Stimulated activated CD4-positive, alpha-beta T cell treated with anti-CD3 and anti-CD28 coated beads, Interleukin-12 subunit alpha, Interleukin-12 subunit beta, amount 100 ng/mL, for 48 hours (primary cell): ENCODE data around the gene SMAD6.

Experiments
- DNase-seq, 3 donors: peaks; one replicate each; pipeline ENCODE4 v3.0.0-alpha.2; 2020; ENCODE audit warnings: low read depth in 2 of 3, low spot score in 1 of 3

Gene SMAD6

DNA sequence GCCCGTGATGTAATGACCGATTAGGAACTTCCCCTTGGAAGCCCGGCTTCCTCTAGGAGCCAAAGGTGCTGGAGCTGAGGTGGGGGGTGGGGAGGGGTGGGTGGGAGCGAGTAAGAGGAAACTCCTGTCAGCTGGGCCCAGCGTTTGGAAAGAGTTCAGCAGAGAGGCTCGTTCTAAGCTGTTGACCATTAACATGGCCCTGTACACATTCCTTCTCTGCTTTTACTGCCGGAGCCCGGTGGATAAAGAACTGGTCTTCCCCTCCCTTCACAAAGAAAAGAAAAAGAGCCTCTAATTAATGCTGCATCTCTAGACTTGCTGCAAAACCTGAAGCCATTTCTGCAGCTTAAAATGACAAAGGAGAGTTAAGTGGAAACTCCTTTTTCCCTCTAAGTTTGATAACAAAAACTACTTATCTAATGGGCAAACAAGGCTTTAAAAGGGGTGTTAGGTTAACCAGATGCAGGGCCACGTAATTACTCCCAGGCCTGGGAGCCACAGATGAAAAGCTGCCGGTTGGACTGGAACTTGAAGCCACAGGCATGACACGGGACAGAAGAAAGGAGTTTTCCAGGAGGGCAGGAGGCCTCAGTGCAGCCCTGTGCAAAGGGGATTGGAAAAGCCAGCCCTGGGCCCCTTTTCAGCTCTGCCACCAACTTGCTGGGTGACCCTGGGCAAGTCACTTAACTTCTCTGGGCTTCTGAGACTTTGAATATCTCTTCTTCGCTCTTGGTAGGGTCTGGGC, 71.3 kb downstream of the SMAD6 start:
- no peak for DNase-seq

DNA sequence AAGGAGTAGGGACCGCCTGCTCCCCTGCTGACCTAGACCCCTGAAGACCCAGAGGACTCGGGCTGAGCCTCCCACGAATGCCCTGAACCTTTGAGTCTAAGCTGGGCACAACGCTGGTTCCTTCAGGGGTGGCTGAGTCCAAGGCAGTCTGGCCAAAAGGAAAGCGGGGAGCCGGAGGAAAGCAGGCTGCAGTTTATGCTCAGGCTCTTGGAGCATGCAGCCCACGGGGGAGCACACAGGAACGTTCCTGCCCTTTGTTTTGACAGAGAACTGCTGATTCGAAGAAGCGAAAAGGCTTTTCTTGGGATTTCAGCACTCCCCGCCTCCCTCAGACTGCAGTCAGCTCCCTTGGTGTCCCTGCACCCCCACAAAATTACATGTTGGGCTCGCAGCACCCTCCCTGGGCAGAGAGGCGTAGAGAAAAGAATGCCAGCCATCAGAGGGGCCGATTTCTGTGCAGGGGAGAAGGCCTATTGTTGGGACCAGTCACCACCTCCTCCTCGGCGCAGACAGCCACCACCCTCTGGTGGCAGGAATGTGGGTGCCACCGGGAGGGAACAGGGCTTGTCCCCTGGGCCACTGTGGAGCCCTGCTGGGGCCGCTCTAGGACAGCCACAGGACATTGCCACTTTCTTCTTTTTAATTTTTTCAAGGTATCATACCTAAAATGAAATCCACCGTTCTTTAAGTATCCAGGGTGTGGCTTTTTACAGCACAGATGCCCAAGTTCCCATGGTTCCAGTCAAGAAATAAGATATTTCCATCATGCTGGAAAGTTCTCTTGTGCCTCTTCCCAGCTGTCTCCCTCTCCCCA, 72.2 kb downstream of the SMAD6 start:
- DNase-seq = peak in 2 of 3 donors; percentile 20 to 27

DNA sequence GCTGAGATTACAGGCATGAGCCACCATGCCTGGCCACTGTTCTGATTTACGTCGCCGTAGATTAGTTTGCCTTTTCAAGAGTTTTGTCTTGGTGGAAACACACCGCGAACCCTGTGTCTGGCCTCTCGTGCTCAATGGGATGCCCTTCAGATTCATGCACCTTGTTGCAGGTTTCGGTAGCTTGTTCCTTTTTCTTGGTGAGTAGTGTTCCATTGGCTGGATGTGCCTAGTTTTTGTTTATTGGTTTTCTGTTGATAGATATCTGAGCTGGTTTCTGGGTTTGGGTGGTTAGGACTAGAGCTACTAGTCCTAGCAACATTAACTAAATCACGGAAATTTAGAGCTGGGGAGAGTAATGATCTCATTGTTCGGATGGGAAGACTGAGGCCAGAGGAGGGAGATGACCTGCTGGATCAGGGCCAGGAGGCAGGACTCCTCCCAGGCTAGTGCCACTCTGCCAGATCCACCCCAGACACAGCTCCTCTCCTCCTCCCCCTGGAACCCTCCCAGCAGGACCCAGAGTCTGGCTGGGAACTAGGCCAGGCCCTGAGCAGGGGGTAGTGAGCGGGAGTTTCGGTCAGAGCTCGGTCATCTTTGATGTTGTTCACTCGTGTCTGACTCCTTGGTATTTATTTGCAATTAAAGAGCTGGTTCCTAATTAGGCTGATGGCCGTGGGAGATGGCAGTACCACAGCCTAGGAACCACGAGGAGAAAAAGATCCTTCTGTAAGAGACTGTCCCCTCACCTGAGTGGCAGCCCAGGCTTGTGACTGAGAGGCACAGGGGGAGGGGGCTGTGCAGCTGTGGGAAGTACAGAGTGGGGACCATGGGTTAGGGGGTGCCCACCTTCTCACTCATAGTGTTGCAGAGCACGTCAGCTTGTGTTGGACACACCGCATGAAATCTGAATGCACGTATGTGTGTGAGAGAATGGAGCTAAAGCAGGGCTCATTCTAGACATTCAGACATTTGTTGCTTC, 73.4 kb downstream of the SMAD6 start:
- DNase-seq = no peak

DNA sequence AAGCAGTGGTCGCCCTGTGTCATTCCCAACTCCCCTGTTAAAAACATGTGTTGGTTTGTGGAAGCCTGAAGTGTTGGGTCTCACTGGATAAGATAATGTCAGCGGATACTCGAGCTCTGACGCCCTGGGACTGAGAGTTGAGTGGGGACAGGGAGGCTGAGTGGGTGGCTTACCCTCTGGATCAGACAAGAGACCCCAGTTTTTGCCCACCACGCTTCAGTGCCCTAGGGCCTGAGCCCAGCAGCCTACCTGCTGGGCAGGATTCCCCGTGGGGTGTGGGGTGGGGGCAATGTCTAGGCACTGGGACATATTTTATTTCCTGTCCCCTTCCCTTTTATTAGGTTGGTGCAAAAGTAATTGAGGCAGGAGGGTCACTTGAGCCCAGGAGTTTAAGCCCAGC, 75.0 kb downstream of the SMAD6 start:
- no peak for DNase-seq

DNA sequence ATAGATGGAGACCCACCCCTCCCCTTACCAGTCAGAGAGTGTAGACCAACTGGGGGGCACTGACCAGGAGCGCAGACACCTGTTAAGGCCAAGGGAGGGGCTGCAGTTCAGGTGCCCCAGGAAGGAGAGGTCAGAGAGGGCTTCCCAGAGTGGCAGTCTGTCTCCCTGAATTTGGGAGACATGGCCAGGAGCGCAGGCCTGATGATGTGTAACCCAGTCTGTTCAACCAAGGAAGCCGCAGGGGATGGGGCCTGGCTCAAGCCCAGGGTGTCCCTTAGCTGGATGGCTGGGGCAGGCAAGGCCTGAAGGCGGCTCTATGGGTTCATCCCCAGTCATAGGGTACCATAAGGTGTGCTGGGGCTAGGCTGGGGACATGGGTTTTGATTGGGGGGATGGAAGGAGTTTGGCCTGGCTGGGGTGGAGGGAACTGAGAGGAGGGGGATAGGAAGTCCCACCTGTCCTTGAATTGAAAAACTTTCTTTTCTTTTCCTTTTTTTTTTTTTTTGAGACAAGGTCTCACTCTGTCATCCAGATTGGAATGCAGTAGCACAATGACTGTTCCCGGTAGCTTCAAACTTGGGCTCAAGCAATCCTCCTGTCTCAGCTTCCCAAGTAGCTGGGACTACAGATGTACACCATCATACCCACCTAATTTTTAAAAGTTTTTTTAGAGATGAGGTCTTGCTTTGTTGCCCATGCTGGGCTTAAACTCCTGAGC, 75.7 kb downstream of the SMAD6 start:
- DNase-seq = no peak

DNA sequence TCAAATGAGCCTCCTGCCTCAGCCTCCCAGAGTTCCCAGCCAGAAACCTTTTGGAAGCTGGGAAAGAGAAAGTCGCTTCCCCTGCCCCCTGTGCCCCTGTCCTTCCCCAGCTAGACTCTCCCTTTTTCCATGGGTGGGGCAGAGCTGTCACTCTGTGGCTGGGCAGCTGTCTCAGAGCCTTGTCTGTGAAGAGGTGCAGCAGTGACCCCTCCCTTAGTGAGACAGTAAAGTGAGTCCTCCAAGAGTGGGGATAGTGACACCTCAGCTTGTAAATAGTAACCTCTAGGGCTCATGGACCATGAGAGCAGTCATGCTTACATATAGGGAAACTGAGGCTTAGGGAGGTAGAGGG, 76.3 kb downstream of the SMAD6 start:
- no peak for DNase-seq

DNA sequence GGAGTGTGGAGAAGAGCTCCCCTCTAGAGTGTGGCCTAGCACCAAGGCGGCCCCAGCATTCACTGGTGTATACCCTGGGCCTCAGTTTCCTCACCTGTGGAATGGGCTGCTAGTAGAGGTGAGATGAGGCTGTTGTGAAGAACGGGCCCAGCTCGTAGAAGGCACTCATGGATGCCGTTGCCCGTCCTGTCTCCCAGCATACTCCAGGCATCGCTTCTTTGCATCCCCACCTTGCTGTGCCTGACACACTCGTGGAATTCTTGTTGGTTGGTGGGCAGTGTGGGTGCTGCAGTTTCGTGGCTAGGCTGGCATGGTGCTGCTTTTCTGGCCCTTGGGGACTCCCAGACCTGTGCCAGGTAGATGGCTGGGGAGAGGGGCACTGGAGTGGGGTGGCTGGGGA, 76.7 kb downstream of the SMAD6 start:
- DNase-seq = no peak

DNA sequence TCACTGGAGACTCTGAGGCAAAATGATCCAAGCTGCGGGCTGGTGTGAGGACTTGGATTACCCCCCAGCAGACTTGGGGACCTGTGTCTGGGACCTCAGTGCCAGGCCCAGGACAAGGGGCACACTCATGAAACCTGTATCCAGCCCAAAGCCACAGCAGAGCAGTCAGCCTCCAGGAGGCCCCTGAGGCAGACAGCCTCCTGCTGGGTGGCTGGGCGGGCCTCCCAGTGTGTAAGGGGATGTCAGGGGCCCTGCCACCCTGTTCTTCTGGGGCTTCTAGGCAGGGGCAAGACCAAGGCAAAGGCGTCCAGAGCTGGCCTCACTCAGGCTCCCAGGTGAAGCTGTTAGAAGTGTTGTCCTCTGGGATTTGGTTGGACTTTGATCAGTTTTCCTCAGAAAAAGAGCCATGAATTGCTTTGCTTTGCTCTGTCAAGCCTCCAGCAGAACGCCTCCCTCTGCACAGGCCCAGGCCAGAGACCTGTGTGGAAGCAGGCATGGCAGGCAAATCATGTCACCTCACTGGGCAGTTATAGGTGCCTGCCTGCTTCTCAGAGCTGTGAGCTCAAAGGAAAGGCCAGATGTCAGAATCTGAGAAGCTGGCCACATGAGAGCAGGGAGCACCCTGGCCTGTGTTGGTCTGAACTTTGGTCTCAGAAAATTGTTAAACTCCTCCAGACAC, 77.4 kb downstream of the SMAD6 start:
- DNase-seq = no peak

DNA sequence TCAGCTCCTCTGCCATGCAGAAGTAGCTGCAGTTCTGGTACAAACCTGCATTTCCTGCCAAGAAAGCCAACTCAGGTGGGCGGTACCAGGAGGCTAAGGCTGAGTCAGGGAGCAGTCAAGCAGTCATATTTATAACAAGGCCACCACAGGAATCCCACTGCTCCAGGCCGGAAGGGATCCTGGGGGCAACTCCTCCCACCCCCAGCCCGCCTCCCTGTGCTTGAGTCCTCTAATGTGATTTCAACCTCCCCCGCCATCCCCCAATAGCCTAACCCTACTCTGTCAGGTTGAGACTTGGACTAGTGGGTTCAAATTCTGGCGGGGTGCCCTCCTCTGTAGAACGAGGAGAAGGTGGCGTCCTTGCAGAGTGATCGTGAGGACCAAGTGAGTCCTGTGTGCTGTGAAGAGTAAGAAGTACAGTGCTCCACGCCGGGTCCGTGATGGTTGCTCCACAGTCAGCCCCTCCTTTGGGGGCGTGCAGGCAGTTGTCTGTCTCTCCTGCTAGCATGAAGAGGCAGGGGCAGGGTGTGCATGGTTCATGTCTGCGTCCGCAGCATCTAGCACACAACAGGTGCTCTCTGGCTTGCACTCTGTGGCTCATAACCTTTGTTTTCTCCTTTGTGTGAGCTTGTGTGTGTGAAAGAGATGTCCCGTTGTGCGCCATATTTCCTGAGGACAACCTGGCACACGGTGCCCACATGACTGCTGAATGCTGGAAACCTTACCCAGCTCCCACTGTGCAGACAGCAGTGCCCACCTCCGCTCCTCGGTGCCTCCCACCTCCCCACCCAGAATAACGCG, 78.3 kb downstream of the SMAD6 start:
- DNase-seq = no peak

DNA sequence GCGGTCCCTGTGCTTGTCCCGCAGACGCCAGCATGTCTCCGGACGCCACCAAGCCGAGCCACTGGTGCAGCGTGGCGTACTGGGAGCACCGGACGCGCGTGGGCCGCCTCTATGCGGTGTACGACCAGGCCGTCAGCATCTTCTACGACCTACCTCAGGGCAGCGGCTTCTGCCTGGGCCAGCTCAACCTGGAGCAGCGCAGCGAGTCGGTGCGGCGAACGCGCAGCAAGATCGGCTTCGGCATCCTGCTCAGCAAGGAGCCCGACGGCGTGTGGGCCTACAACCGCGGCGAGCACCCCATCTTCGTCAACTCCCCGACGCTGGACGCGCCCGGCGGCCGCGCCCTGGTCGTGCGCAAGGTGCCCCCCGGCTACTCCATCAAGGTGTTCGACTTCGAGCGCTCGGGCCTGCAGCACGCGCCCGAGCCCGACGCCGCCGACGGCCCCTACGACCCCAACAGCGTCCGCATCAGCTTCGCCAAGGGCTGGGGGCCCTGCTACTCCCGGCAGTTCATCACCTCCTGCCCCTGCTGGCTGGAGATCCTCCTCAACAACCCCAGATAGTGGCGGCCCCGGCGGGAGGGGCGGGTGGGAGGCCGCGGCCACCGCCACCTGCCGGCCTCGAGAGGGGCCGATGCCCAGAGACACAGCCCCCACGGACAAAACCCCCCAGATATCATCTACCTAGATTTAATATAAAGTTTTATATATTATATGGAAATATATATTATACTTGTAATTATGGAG, 79.1 kb downstream of the SMAD6 start:
- no peak for DNase-seq

DNA sequence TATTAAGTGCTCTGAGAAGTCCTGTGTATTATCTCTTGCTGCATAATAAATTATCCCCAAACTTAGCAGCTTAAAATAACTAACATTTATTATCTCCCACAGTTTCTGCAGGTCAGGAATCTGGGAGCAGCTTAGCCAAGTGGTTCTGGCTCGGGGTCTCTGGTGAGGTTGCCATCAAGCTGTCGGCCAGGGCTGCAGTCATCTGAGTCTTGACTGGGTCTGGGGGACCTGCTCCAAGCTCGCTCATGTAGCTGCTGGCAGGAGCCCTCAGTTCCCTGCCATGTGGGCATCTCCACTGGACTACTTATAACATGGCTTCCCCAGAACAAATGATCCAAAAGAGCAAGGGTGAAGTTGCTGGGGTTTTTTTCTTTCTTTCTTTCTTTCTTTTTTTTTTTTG, 80.7 kb downstream of the SMAD6 start:
- DNase-seq = no peak

DNA sequence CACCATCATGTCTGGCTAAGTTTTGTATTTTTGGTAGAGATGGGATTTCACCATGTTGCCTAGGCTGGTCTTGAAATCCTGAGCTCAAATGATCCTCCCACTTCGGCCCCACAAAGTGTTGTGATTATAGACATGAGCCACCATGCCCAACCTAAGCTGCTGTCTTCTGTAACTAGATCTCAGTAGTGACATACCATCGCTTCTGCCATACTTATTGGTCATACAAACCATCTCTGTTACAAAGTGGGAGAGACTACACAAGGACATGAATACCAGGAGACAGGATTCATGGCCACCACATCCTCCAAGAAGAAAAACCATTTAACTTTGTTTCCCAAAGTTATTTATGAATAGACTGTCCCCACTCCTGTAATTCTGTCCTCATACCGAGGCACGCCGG, 81.3 kb downstream of the SMAD6 start:
- DNase-seq = no peak

DNA sequence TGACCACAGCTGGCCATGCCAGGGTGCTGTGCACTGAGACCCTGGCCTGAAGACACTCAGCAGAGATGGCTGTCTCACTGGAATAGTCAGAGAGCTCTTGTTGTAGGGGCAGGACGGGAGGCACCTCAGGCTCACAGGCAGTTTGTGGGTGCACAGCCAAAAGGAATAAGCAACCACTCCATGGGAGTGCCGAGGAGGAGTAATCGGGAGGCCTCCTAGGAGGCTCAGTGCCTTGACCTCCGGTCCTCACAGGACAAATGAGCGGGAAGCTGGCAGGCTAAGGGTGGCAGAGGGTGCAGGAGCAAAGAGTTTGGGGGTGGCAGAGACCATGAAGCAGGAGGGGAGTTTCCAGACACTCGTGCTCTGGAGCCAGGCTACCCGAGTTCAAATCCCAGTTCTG, 81.7 kb downstream of the SMAD6 start:
- DNase-seq = no peak

DNA sequence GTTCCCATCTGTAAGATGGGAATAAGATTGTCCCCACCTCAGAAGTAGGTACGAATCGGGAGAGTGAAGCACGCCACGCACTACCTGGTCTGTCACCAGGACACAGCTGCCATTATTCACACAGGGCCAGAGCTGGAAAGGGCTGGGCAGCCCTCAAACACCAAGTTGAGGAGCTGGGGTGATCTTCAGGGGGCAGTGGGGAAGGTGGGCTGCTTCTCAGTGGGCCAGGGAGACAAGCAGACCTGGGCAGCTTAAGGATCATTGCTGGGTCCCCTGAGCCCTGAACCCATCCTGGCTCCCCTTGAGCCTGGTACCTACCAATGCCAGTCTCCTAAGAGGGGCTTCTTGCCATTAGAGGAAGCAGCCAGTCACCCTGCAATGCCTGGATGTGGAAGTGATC, 82.1 kb downstream of the SMAD6 start:
- DNase-seq = no peak

DNA sequence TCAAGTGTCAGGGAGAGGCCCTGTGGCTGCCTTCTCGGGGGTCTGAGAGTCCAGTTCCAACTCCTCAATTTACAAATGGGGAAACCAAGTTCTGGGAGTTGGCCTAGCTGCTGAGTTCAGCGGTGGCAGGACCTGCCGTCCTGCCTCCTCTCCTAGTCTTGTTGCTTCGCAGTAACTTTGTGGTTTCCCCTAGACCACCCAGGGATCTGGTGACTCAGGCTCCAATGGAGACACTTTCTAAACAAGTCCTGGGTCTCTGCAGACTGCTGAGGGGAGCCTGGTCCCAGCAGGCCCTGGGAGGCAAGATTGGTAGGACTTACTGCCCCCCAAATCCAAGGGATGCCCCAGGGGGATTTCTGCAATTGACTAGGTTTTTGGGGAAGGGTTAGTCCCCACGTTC, 83.6 kb downstream of the SMAD6 start:
- no peak for DNase-seq

DNA sequence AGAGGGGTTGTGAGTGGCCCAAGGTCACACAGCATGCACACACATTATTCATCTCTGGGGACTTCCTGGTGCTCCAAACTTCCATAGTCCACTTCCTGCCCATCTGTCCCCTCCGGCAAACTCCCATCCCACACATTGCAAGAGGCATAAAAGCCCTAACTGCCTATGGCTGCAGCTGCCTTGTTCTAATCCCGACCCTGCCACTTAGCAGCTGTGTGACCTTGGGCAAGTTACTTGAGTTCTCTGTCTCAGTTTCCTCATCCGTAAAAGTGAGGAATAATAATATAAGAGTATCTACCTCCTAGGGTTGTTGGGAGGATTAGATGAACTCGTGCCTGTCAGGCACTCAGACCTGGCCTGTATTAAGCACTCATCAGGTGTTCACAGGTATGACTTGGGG, 84.2 kb downstream of the SMAD6 start:
- DNase-seq = no peak

DNA sequence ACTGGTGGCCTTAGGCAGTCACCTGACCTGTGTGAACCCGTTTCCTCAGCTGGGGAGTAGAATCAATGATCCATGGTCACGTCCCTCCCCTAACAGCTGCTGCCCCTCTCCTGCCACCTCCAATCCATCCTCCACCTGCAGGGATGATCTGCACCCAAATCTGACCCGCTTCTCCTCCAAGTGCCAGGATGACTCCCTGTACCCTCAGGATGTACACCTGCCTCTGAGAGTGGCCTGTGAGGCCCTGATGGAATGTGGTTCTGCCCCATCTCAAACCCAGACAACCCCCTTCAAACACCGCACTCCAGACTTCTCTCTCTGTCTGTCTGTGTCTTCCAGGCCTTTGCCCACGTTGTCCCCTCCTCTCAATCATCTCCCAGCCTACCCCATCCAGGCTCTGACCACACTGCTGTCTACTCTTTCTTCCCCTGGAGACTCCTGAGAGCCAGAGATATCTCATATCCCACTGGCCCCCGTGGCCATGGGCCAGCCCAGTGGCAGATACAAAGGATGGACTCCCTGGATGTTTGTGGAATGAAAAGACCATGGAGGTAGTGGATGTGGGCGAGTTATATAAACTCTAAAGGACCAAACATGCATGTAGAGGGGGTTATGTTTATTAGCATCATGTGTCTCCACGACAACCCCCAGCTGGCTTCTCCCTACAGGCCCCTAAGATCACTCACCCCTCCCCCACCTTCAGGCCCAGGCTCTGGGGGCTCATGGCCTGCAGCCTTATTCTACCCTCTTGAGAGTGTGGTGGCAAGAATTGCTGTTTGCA, 84.9 kb downstream of the SMAD6 start:
- no peak for DNase-seq

DNA sequence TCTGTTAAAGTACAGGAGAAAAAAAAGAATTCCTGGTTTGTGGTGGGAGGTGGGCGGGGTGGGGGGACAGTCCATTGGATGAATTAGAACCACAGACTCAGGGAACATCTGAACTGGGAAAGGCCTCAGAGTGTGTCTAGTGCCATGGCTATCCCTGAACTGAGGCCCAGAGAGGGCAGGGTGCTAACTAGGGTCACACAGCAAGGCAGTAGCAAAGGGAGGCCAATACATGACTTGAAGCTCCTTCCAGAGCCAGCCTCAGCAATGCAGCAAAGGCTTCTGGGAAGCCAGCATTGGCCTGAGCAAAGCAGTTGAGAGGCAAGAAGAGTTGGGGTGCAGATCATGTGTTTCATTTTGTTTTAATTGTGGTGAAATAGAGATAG, 85.4 kb downstream of the SMAD6 start:
- DNase-seq = no peak
